Left colon (tissue), 2 donors: Measurements from ENCODE around the gene SMIM36. TPM values are rescaled to one million over a fixed set of nuclear protein-coding genes. Genes with fewer than 3 reads are reported as not detected.
"Not testable (repeated sequence)": the region's sequence is repeated elsewhere in the genome, so short reads cannot be mapped to it uniquely, and the experiment has no call there.

Source experiments
- ATAC-seq: fragments of 200-7000 bp; cut with Tn5 transposase; one replicate; pipeline ENCODE4 v1.9.1; 2020; ENCODE audit warnings: mild to moderate bottlenecking, moderate library complexity
- DNase-seq, 2 donors: peaks; one replicate each; pipeline ENCODE4 v3.0.0-alpha.2; 2020
- intact Hi-C, 2 donors: fragments of 100-400 bp; cut with DNase I in 1 of 2; cut with micrococcal nuclease in 1 of 2; formaldehyde crosslinking; loops; one replicate each; pipeline versions ENCODE4 v1.11.2 to v1.14.0; 2022; cut with DNase I, micrococcal nuclease
- total RNA-seq, 2 donors: library from RNA; stranded (reverse); fragmentation: NEBNext Ultra II Directional; extraction: Animal tissue kit (Norgen Biotek cat#: 25700); gene quantifications; one replicate each; pipeline ENCODE4 v1.2.1, GENCODE V29; 2021
- donor health status: DM: no; HTN: no; CAD: no.
- donor health status: DM: yes; HTN: yes; CAD: no.

SMIM36 gene
- total RNA-seq, 2 donors from 2014 or later, result not detected

DNA sequence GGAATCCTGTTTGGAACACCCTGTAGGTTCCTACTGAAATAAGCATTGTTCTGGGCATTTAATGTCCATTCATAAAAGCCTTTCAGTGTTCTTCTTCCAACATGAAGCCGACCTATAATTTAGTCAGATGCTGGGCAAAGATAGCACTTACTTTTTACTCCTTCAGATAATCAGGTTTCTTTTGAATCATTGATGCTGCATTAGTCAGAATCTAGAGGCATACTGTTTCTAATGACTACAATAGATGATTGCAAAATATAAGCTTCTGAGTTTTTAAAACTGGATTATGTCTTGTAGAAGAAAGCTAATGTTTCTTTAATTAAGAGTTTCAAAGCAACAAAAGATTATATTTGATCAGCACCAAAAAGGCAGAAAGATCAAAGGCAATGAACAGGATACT is 105.7 kb downstream of the SMIM36 start:
- ATAC-seq (no peak), DNase-seq (no peak)
- intact Hi-C loops, result no loop called here

DNA sequence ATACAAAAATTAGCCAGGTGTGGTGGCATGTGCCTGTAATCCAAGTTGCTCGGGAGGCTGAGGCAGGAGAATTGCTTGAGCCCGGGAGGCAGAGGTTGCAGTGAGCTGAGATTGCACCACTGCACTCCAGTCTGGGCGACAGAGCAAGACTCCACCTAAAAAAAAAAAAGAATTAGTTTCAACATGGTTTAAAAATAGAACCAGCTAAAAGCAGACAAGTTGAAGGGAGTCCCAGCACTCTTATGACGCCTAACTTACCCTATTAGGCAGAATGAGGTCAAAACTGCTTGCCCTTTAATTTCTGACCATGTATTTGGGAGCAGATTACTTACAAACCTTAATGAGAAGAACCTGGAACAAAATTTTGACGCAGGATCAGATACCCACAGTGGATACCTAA is 107.1 kb downstream of the SMIM36 start:
- intact Hi-C loops, DNase-seq, ATAC-seq: not testable (repeated sequence)

DNA sequence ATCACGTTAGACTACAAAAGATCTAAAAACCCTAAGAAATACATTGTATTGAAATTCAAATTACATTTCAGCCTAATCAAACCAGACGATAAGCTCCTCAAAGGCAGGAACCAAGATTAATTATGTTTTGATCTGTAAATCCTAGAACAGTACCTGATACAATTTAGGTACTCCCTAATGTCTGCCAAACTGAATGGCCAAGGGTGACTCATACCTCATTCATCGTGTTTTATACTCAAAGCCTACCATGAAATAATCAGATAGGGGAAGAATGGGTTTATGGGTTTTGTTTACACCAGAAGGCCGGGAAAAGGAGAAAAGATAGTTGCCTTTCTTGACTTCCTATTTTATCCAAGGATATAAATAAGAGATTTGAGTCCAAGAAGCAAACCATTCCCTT is 108.9 kb downstream of the SMIM36 start:
- intact Hi-C loops, result no loop called here
- ATAC-seq (peak; percentile 67), DNase-seq (no peak)

Other genes with a start within 250 kb of the SMIM36 start
- gene HLF, start 246.5 kb downstream of the SMIM36 start, total RNA-seq, result 1 to 10 TPM in 1 of 2 donors, under 1 TPM in 1; 0.70 to 3.9 TPM
- 10 to 100 TPM; 11.6 to 13.9 TPM for gene MMD, start 89.6 kb downstream of the SMIM36 start, total RNA-seq
- 1 to 10 TPM; 4.9 to 6.1 TPM for gene TMEM100, start 211.4 kb upstream of the SMIM36 start, total RNA-seq
- 10 to 100 TPM; 36.9 to 38.9 TPM for gene PCTP, start 239.6 kb upstream of the SMIM36 start, total RNA-seq